Panc1 (cell line): ENCODE results near the gene AKT1.

Source experiments
- SIN3A ChIP-seq: IDR thresholded peaks from 2 replicates; pipeline ENCODE4 v1.6.1; 2012; ENCODE audit warnings: low read depth, mild to moderate bottlenecking, low read length, moderate library complexity, borderline replicate concordance; ENCODE audit not compliant: insufficient read depth
- TCF7L2 ChIP-seq: IDR thresholded peaks from 2 replicates; pipeline ENCODE4 v1.6.1; 2011; ENCODE audit warnings: mild to moderate bottlenecking, low read depth, low read length, inconsistent platforms
- TF ChIP-seq, protein P1 (sequence below): fragments of 450-650 bp; IDR thresholded peaks from 2 replicates; pipeline ENCODE4 v1.5.1; 2017; ENCODE audit warnings: mild to moderate bottlenecking
- TF ChIP-seq, protein P2 (sequence below), 2 experiments: IDR thresholded peaks; 2 replicates each; pipeline ENCODE4 v1.6.1; 2011 to 2012; ENCODE audit warnings: low read depth in 2 of 2, control low read depth in 1 of 2, low read length in 1 of 2, mild to moderate bottlenecking in 1 of 2, moderate library complexity in 1 of 2; ENCODE audit not compliant: insufficient read depth in 1 of 2

DNA sequence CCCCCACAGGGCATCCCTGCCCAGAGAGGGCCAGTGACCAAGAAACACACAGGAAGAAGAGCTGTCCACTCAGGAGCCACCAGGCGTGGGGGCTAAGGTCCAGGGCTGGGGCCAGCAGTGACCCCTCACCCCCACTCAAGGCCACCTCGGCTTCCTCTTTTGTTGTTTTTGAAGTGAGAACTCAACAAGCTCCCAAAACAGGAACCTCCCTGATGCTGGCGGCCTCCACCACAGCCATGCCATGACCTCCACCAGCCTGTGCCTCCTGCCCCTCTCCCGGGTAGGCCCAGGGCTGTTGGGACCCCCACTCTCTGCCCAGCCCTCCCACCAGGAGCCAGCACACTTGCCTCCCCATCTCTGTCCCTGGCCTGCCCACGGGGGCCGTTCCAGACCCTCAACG is 7.8 kb downstream of the AKT1 start:
- TF ChIP-seq, protein P1, sequence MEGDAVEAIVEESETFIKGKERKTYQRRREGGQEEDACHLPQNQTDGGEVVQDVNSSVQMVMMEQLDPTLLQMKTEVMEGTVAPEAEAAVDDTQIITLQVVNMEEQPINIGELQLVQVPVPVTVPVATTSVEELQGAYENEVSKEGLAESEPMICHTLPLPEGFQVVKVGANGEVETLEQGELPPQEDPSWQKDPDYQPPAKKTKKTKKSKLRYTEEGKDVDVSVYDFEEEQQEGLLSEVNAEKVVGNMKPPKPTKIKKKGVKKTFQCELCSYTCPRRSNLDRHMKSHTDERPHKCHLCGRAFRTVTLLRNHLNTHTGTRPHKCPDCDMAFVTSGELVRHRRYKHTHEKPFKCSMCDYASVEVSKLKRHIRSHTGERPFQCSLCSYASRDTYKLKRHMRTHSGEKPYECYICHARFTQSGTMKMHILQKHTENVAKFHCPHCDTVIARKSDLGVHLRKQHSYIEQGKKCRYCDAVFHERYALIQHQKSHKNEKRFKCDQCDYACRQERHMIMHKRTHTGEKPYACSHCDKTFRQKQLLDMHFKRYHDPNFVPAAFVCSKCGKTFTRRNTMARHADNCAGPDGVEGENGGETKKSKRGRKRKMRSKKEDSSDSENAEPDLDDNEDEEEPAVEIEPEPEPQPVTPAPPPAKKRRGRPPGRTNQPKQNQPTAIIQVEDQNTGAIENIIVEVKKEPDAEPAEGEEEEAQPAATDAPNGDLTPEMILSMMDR = no peak
- TF ChIP-seq SIN3A = no peak
- TF ChIP-seq, protein P2, sequence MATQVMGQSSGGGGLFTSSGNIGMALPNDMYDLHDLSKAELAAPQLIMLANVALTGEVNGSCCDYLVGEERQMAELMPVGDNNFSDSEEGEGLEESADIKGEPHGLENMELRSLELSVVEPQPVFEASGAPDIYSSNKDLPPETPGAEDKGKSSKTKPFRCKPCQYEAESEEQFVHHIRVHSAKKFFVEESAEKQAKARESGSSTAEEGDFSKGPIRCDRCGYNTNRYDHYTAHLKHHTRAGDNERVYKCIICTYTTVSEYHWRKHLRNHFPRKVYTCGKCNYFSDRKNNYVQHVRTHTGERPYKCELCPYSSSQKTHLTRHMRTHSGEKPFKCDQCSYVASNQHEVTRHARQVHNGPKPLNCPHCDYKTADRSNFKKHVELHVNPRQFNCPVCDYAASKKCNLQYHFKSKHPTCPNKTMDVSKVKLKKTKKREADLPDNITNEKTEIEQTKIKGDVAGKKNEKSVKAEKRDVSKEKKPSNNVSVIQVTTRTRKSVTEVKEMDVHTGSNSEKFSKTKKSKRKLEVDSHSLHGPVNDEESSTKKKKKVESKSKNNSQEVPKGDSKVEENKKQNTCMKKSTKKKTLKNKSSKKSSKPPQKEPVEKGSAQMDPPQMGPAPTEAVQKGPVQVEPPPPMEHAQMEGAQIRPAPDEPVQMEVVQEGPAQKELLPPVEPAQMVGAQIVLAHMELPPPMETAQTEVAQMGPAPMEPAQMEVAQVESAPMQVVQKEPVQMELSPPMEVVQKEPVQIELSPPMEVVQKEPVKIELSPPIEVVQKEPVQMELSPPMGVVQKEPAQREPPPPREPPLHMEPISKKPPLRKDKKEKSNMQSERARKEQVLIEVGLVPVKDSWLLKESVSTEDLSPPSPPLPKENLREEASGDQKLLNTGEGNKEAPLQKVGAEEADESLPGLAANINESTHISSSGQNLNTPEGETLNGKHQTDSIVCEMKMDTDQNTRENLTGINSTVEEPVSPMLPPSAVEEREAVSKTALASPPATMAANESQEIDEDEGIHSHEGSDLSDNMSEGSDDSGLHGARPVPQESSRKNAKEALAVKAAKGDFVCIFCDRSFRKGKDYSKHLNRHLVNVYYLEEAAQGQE (IDR thresholded peaks at IDR 0.05; ENCODE audit: insufficient read depth in 1 of 2, low read depth in 2 of 2, low read length in 1 of 2) = no peak
- no peak for TF ChIP-seq TCF7L2
